HK-2 (cell line): ENCODE measurements around the gene CHRNB2.
"Not testable (repeated sequence)": the region's sequence is repeated elsewhere in the genome, so short reads cannot be mapped to it uniquely, and the experiment has no call there.

Source experiments
- DNase-seq: peaks from one replicate; pipeline ENCODE4 v3.0.0-alpha.2; 2018; ENCODE audit not compliant: unreplicated experiment

Gene CHRNB2

GRCh38 chr1:154567386-154568156, at the start of gene CHRNB2:
Gene CHRNB2 (plus strand): TSS chr1:154567778. CDS start chr1:154568045, 267 bp downstream.
- DNase-seq, result peak; percentile 81

GRCh38 chr1:154519591-154519991, 48.0 kb upstream of the CHRNB2 start:
- no peak for DNase-seq

GRCh38 chr1:154520333-154520732, 47.2 kb upstream of the CHRNB2 start:
- no peak for DNase-seq

- DNase-seq, result no peak
Observed at GRCh38 chr1:154521695-154522094, 45.9 kb upstream of the CHRNB2 start.

- no peak for DNase-seq
Observed at GRCh38 chr1:154524881-154525280, 42.7 kb upstream of the CHRNB2 start.

GRCh38 chr1:154527192-154527591, 40.4 kb upstream of the CHRNB2 start:
- DNase-seq, result no peak

GRCh38 chr1:154529308-154529707, 38.3 kb upstream of the CHRNB2 start:
- no peak for DNase-seq

GRCh38 chr1:154531950-154532349, 35.6 kb upstream of the CHRNB2 start:
- DNase-seq, result not testable (repeated sequence)

GRCh38 chr1:154533952-154534844, 33.4 kb upstream of the CHRNB2 start:
- no peak for DNase-seq

GRCh38 chr1:154536570-154536969, 31.0 kb upstream of the CHRNB2 start:
- no peak for DNase-seq

GRCh38 chr1:154539486-154540483, 27.8 kb upstream of the CHRNB2 start:
- DNase-seq, result no peak

GRCh38 chr1:154541231-154541630, 26.3 kb upstream of the CHRNB2 start:
- no peak for DNase-seq

GRCh38 chr1:154546264-154547063, 21.1 kb upstream of the CHRNB2 start:
- peak; percentile 69 for DNase-seq

- DNase-seq, result no peak
Observed at GRCh38 chr1:154547105-154547732, 20.4 kb upstream of the CHRNB2 start.

GRCh38 chr1:154548028-154548427, 19.6 kb upstream of the CHRNB2 start:
- DNase-seq, result no peak

GRCh38 chr1:154549202-154549770, 18.3 kb upstream of the CHRNB2 start:
- no peak for DNase-seq

GRCh38 chr1:154550070-154550469, 17.5 kb upstream of the CHRNB2 start:
- DNase-seq, result no peak

GRCh38 chr1:154550657-154551056, 16.9 kb upstream of the CHRNB2 start:
- no peak for DNase-seq

GRCh38 chr1:154551474-154551873, 16.1 kb upstream of the CHRNB2 start:
- no peak for DNase-seq

- DNase-seq, result no peak
Observed at GRCh38 chr1:154552036-154552435, 15.5 kb upstream of the CHRNB2 start.
